ENCODE results near the gene SERPINA4. TPM values are rescaled to one million over a fixed set of nuclear protein-coding genes. Genes with fewer than 3 reads are reported as not detected.

The SERPINA4 gene
- total RNA-seq, 1 donor from 2014 or later: not detected

DNA sequence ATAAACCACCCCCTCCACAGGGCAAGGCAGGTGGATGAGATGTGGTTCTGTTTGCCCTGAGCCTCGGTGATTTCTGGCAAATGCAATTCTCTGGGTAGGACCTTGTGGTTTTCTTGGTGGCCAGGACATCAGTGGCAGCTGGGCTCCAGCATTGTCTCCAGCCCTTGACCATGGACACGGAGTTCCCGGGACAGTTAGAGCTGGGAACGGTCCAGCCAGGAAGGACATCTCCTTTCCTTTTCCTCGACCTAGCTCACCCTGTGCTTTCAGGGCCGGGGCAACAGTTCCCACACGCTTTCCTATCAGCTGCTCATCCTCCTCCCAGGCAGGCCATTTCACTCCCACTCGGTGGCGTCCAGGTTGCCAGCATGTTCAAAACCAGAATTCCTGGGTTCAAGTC, 9.2 kb downstream of the SERPINA4 start:
- Histone ChIP-seq H3F3A (ENCODE audit: low read depth) (no peaks in the 10 kb centered on the region), H3K27ac (no peak overlapping the region), H3K4me1 (no peaks in the 10 kb centered on the region), H3K4me2 (no peak overlapping the region), H3K27me3 (no peaks in the 10 kb centered on the region), H3K79me2 (ENCODE audit: low read depth) (no peaks in the 10 kb centered on the region), H3K9ac (no peak overlapping the region), H3K9me3 (ENCODE audit: low read depth) (no peaks in the 10 kb centered on the region), H4K20me1 (ENCODE audit: low read depth) (no peaks in the 10 kb centered on the region), H3K36me3 (no peaks in the 10 kb centered on the region), H2AFZ (replicated peaks) (no peak overlapping the region), H3K4me3 (no peak overlapping the region)
- peaks cover 20% of the 10 kb centered on the region for H3K4me1 Mint-ChIP-seq
- no peak overlapping the region for H3K4me3 Mint-ChIP-seq
- H3K9me3 Mint-ChIP-seq: no peaks in the 10 kb centered on the region
- TF ChIP-seq EZH2phosphoT487 (IDR thresholded peaks at IDR 0.05): no peak
- TF ChIP-seq, protein P1, sequence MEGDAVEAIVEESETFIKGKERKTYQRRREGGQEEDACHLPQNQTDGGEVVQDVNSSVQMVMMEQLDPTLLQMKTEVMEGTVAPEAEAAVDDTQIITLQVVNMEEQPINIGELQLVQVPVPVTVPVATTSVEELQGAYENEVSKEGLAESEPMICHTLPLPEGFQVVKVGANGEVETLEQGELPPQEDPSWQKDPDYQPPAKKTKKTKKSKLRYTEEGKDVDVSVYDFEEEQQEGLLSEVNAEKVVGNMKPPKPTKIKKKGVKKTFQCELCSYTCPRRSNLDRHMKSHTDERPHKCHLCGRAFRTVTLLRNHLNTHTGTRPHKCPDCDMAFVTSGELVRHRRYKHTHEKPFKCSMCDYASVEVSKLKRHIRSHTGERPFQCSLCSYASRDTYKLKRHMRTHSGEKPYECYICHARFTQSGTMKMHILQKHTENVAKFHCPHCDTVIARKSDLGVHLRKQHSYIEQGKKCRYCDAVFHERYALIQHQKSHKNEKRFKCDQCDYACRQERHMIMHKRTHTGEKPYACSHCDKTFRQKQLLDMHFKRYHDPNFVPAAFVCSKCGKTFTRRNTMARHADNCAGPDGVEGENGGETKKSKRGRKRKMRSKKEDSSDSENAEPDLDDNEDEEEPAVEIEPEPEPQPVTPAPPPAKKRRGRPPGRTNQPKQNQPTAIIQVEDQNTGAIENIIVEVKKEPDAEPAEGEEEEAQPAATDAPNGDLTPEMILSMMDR (IDR thresholded peaks at IDR 0.05): no peak
- peaks cover 5% of the 10 kb centered on the region for H3K27me3 Mint-ChIP-seq (ENCODE audit: insufficient read depth, low read depth)
- H3K36me3 Mint-ChIP-seq: no peaks in the 10 kb centered on the region
- no peak overlapping the region for H3K27ac Mint-ChIP-seq
- DNase-seq (ENCODE audit: low spot score): no peak

DNA sequence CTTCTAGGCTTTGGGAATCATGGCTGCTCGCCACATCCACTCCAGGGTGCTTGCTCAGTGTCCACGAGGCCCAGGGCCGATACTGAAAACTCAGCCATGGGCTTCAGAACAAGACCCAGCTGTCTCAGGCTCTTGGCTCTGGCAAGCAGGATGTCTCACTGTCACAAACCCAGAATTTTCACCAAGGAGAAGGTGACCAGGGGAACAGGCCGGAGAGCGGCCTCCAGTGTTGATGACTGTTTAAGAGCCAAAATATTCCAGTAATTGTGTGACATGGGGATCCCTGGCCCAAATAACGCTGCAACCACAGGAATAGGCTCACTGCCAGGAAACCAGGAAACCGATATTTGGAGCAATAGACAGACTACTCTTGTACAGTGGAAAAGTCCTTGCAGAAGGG, 10.2 kb downstream of the SERPINA4 start:
- H3K4me3 Mint-ChIP-seq: no peak overlapping the region
- H3K27ac Mint-ChIP-seq: no peak overlapping the region
- Histone ChIP-seq H3K79me2 (ENCODE audit: low read depth) (no peaks in the 10 kb centered on the region), H3K9ac (no peak overlapping the region), H3K36me3 (no peaks in the 10 kb centered on the region), H2AFZ (replicated peaks) (no peak overlapping the region), H3K4me1 (no peaks in the 10 kb centered on the region), H3K27ac (no peak overlapping the region), H3K27me3 (no peaks in the 10 kb centered on the region), H4K20me1 (ENCODE audit: low read depth) (no peaks in the 10 kb centered on the region), H3F3A (ENCODE audit: low read depth) (no peaks in the 10 kb centered on the region), H3K9me3 (ENCODE audit: low read depth) (no peaks in the 10 kb centered on the region), H3K4me3 (no peak overlapping the region), H3K4me2 (no peak overlapping the region)
- peaks cover 5% of the 10 kb centered on the region for H3K27me3 Mint-ChIP-seq (ENCODE audit: insufficient read depth, low read depth)
- no peaks in the 10 kb centered on the region for H3K9me3 Mint-ChIP-seq
- DNase-seq (ENCODE audit: low spot score): no peak
- TF ChIP-seq, protein P1 (IDR thresholded peaks at IDR 0.05): no peak
- TF ChIP-seq EZH2 (IDR thresholded peaks at IDR 0.05): no peak
- H3K36me3 Mint-ChIP-seq: no peaks in the 10 kb centered on the region
- H3K4me1 Mint-ChIP-seq: peaks cover 20% of the 10 kb centered on the region

DNA sequence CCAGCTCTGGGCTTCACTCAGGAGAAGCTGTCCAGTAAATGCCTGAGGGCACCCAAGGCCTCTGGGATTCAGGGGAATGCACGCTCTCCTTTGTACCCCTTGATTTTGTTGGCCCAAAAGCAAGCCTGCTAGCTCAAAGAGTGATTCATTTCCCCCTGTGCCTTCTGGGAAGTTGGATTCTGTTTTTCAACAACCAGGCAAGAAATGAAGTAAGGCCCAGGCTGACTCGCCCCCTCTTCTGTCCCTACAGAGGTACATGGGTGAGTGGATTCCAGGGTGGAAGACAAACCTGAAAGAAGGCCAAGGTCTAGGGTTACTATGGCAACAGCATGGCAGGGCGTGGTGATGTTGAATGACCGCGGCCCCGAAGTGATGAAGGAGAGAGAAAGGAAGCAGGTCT, 10.7 kb downstream of the SERPINA4 start:
- Histone ChIP-seq H3K4me2 (no peak overlapping the region), H2AFZ (replicated peaks) (no peak overlapping the region), H3K79me2 (ENCODE audit: low read depth) (no peaks in the 10 kb centered on the region), H3K27me3 (no peaks in the 10 kb centered on the region), H3K9me3 (ENCODE audit: low read depth) (no peaks in the 10 kb centered on the region), H3K9ac (no peak overlapping the region), H4K20me1 (ENCODE audit: low read depth) (no peaks in the 10 kb centered on the region), H3K27ac (no peak overlapping the region), H3F3A (ENCODE audit: low read depth) (no peaks in the 10 kb centered on the region), H3K4me3 (no peak overlapping the region), H3K36me3 (no peaks in the 10 kb centered on the region), H3K4me1 (no peaks in the 10 kb centered on the region)
- Mint-ChIP-seq H3K27me3 (ENCODE audit: insufficient read depth, low read depth) (peaks cover 5% of the 10 kb centered on the region), H3K36me3 (no peaks in the 10 kb centered on the region), H3K9me3 (no peaks in the 10 kb centered on the region), H3K27ac (no peak overlapping the region), H3K4me3 (no peak overlapping the region), H3K4me1 (peaks cover 20% of the 10 kb centered on the region)
- DNase-seq (ENCODE audit: low spot score): no peak
- TF ChIP-seq EZH2 (IDR thresholded peaks at IDR 0.05) (no peak), EZH2phosphoT487 (IDR thresholded peaks at IDR 0.05) (no peak)
- TF ChIP-seq, protein P1 (IDR thresholded peaks at IDR 0.05): no peak

Measured in neural progenitor cell (in vitro differentiated cells).